LNCaP clone FGC (cell line): ENCODE data around the gene RMI2.
"Not testable (repeated sequence)": the region's sequence is repeated elsewhere in the genome, so short reads cannot be mapped to it uniquely, and the experiment has no call there.

Experiments used
- DNase-seq: peaks from one replicate; pipeline ENCODE4 v3.0.0-alpha.2; 2011; ENCODE audit warnings: low read depth
- H3K4me3 ChIP-seq: 2 replicates; pipeline ENCODE4 v1.5.1; 2011; ENCODE audit warnings: mild to moderate bottlenecking, low read depth, low read length, control low read depth
- CTCF ChIP-seq: IDR thresholded peaks from 2 replicates; pipeline ENCODE4 v1.5.1; 2012; ENCODE audit warnings: mild to moderate bottlenecking; ENCODE audit not compliant: control insufficient read depth, insufficient read depth; ENCODE audit errors: extremely low read depth

The RMI2 gene

GRCh38 chr16:11345040-11345862, at the start of gene RMI2:
TSS of gene RMI2 (plus strand) at chr16:11345459. CDS start at chr16:11345472, 13 bp downstream.
- DNase-seq = peak; percentile 83
- peak within 1 kb of the TSS; percentile 55 for H3K4me3 ChIP-seq
- no peak for TF ChIP-seq CTCF

- TF ChIP-seq CTCF = no peak
- no peak overlapping the region for H3K4me3 ChIP-seq
- no peak for DNase-seq
Observed at GRCh38 chr16:11295672-11296071, 49.6 kb upstream of the RMI2 start.

GRCh38 chr16:11296351-11296705, 48.9 kb upstream of the RMI2 start:
- no peak for TF ChIP-seq CTCF
- no peak for DNase-seq
- no peak overlapping the region for H3K4me3 ChIP-seq

- peak; percentile 40 for DNase-seq
- H3K4me3 ChIP-seq = no peak overlapping the region
- TF ChIP-seq CTCF = no peak
Observed at GRCh38 chr16:11296706-11297491, 48.4 kb upstream of the RMI2 start.

- H3K4me3 ChIP-seq = no peak overlapping the region
- no peak for DNase-seq
- no peak for TF ChIP-seq CTCF
Observed at GRCh38 chr16:11297492-11298142, 47.6 kb upstream of the RMI2 start.

- DNase-seq = no peak
- TF ChIP-seq CTCF = no peak
- H3K4me3 ChIP-seq = no peak overlapping the region
Observed at GRCh38 chr16:11298143-11298900, 46.9 kb upstream of the RMI2 start.

GRCh38 chr16:11298950-11299547, 46.2 kb upstream of the RMI2 start:
- not testable (repeated sequence) for H3K4me3 ChIP-seq, DNase-seq
